ENCODE data around the gene PP2D1. TPM values are rescaled to one million over a fixed set of nuclear protein-coding genes. Genes with fewer than 3 reads are reported as not detected.
A peak's percentile ranks its signal among the peaks of the same experiment; 100 is the strongest.

The PP2D1 gene
- total and polyA plus RNA-seq, 9 of the 15 experiments (the other 6 are each of a cell fraction or from before 2014, with no cell fraction given), result 0.07 to 0.10 TPM; not detected in 7

DNA sequence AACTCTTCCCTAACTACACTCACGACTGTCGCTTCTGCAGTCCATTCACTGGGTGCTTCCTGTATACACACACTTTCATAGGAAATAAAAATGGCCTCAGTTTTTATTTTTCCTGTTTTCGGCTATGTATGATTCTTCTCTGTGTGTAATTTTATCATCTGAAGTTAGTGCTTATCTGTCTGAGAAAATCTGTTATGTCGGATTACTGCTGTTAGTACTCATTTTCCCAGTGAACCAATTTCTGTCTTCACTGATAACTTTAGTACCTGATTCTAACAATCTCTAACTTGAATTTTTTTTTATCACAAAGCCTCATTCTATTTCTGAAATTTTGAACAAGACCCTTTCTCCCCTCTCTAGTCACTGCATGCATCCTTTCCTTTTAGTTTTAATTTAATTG, 44.3 kb downstream of the PP2D1 start (continued):
- TF ChIP-seq RBBP5 (IDR thresholded peaks at IDR 0.05; ENCODE audit: borderline replicate concordance, insufficient read depth, low read length, poor library complexity, severe bottlenecking) (no peak), BCLAF1 (IDR thresholded peaks at IDR 0.05; ENCODE audit: borderline replicate concordance in 1 of 2, control insufficient read depth in 1 of 2, low read depth in 2 of 2, low read length in 1 of 2) (no peak), HCFC1 (IDR thresholded peaks at IDR 0.05; ENCODE audit: low read depth, low read length) (no peak), HNRNPH1 (optimal IDR thresholded peaks at IDR 0.05; ENCODE audit: low read depth, low read length) (no peak), THRB (CRISPR knock-in tag; conservative IDR thresholded peaks at IDR 0.05) (no peak), E4F1 (CRISPR knock-in tag; IDR thresholded peaks at IDR 0.05; ENCODE audit: borderline replicate concordance) (no peak), MIER1 (IDR thresholded peaks at IDR 0.05; ENCODE audit: low read depth) (no peak), ZBTB8A (IDR thresholded peaks at IDR 0.05; ENCODE audit: partially characterized antibody) (no peak), ARID1B (IDR thresholded peaks at IDR 0.05) (peak; percentile 76), KDM5B (IDR thresholded peaks at IDR 0.05; ENCODE audit: insufficient replicate concordance, low read depth, low read length) (no peak), CREB5 (CRISPR knock-in tag; IDR thresholded peaks at IDR 0.05) (no peak), BRCA1 (IDR thresholded peaks at IDR 0.05) (no peak), BRCA1 (CRISPR knock-in tag; IDR thresholded peaks at IDR 0.05) (no peak), TEAD4 (IDR thresholded peaks at IDR 0.05; ENCODE audit: low read length) (peak; percentile 79), TEAD4 (CRISPR knock-in tag; IDR thresholded peaks at IDR 0.05; ENCODE audit: borderline replicate concordance) (no peak), MTF1 (CRISPR knock-in tag; IDR thresholded peaks at IDR 0.05; ENCODE audit: borderline replicate concordance) (no peak), SP2 (IDR thresholded peaks at IDR 0.05; ENCODE audit: extremely low read depth, low read depth, low read length, poor library complexity, severe bottlenecking) (no peak)
- TF ChIP-seq, protein P1, sequence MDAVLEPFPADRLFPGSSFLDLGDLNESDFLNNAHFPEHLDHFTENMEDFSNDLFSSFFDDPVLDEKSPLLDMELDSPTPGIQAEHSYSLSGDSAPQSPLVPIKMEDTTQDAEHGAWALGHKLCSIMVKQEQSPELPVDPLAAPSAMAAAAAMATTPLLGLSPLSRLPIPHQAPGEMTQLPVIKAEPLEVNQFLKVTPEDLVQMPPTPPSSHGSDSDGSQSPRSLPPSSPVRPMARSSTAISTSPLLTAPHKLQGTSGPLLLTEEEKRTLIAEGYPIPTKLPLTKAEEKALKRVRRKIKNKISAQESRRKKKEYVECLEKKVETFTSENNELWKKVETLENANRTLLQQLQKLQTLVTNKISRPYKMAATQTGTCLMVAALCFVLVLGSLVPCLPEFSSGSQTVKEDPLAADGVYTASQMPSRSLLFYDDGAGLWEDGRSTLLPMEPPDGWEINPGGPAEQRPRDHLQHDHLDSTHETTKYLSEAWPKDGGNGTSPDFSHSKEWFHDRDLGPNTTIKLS (IDR thresholded peaks at IDR 0.05; ENCODE audit: borderline replicate concordance, low read depth), result no peak

Measured in K562 (cell line).